ENCODE data around the gene RNF175. TPM values are rescaled to one million over a fixed set of nuclear protein-coding genes. Genes with fewer than 3 reads are reported as not detected.

RNF175 gene
- polyA plus RNA-seq, 1 donor from 2014 or later, result 30.1 TPM

- Histone ChIP-seq H3K36me3 (ENCODE audit: insufficient read depth, low read length) (no peaks in the 10 kb centered on the region), H3K27ac (ENCODE audit: low read length) (no peak overlapping the region), H3F3A (ENCODE audit: insufficient read depth, low read length, poor library complexity, severe bottlenecking) (no peaks in the 10 kb centered on the region), H3K9me2 (ENCODE audit: insufficient read depth, low read length) (no peaks in the 10 kb centered on the region), H4K20me1 (ENCODE audit: insufficient read depth) (no peaks in the 10 kb centered on the region), H3K4me2 (ENCODE audit: low read length) (no peak overlapping the region), H3K9ac (ENCODE audit: low read length) (no peak overlapping the region), H3K4me3 (ENCODE audit: low read length) (no peak overlapping the region), H2AFZ (ENCODE audit: low read depth, low read length) (no peak overlapping the region), H3K9me3 (ENCODE audit: low read length) (no peaks in the 10 kb centered on the region), H3K27me3 (ENCODE audit: insufficient read depth, low read depth, low read length) (peaks cover 21% of the 10 kb centered on the region), H3K79me2 (replicated peaks; ENCODE audit: insufficient read depth, low read length) (peaks cover 29% of the 10 kb centered on the region)
- TF ChIP-seq MXI1 (conservative IDR thresholded peaks at IDR 0.05; ENCODE audit: poor library complexity, severe bottlenecking) (no peak), SMC3 (conservative IDR thresholded peaks at IDR 0.05; ENCODE audit: poor library complexity) (no peak), CTCF (IDR thresholded peaks at IDR 0.05; ENCODE audit: poor library complexity, severe bottlenecking) (no peak), EZH2 (IDR thresholded peaks at IDR 0.05; ENCODE audit: borderline replicate concordance, insufficient read depth, low read length, poor library complexity, severe bottlenecking) (no peak), RAD21 (conservative IDR thresholded peaks at IDR 0.05) (no peak), EP300 (conservative IDR thresholded peaks at IDR 0.05; ENCODE audit: poor library complexity, severe bottlenecking) (no peak), TAF1 (IDR thresholded peaks at IDR 0.05; ENCODE audit: low read depth) (no peak), POLR2AphosphoS5 (IDR thresholded peaks at IDR 0.05) (no peak), REST (IDR thresholded peaks at IDR 0.05; ENCODE audit: borderline replicate concordance) (no peak)
Measured at GRCh38 chr4:153784166-153784699, 24.4 kb upstream of the RNF175 start.

- TF ChIP-seq REST (IDR thresholded peaks at IDR 0.05; ENCODE audit: borderline replicate concordance), result no peak
- no peak for TF ChIP-seq CTCF (IDR thresholded peaks at IDR 0.05; ENCODE audit: poor library complexity, severe bottlenecking)
- TF ChIP-seq POLR2AphosphoS5 (IDR thresholded peaks at IDR 0.05), result no peak
- TF ChIP-seq TAF1 (IDR thresholded peaks at IDR 0.05; ENCODE audit: low read depth), result no peak
- TF ChIP-seq EZH2 (IDR thresholded peaks at IDR 0.05; ENCODE audit: borderline replicate concordance, insufficient read depth, low read length, poor library complexity, severe bottlenecking), result no peak
- TF ChIP-seq EP300 (conservative IDR thresholded peaks at IDR 0.05; ENCODE audit: poor library complexity, severe bottlenecking), result no peak
- no peak for TF ChIP-seq MXI1 (conservative IDR thresholded peaks at IDR 0.05; ENCODE audit: poor library complexity, severe bottlenecking)
- no peak for TF ChIP-seq SMC3 (conservative IDR thresholded peaks at IDR 0.05; ENCODE audit: poor library complexity)
- Histone ChIP-seq H3K4me3 (ENCODE audit: low read length) (no peak overlapping the region), H3K4me2 (ENCODE audit: low read length) (no peak overlapping the region), H2AFZ (ENCODE audit: low read depth, low read length) (no peak overlapping the region), H3K9ac (ENCODE audit: low read length) (no peak overlapping the region), H3F3A (ENCODE audit: insufficient read depth, low read length, poor library complexity, severe bottlenecking) (no peaks in the 10 kb centered on the region), H3K27me3 (ENCODE audit: insufficient read depth, low read depth, low read length) (peaks cover 4% of the 10 kb centered on the region), H4K20me1 (ENCODE audit: insufficient read depth) (no peaks in the 10 kb centered on the region), H3K27ac (ENCODE audit: low read length) (no peak overlapping the region), H3K36me3 (ENCODE audit: insufficient read depth, low read length) (no peaks in the 10 kb centered on the region), H3K79me2 (replicated peaks; ENCODE audit: insufficient read depth, low read length) (peaks cover 13% of the 10 kb centered on the region), H3K9me2 (ENCODE audit: insufficient read depth, low read length) (no peaks in the 10 kb centered on the region), H3K9me3 (ENCODE audit: low read length) (no peaks in the 10 kb centered on the region)
Measured at GRCh38 chr4:153782581-153782980, 22.8 kb upstream of the RNF175 start.

Measured in neural cell (in vitro differentiated cells).